Hepatic stellate cell (primary cell): Measurements from ENCODE around the gene UFSP2.
A peak's percentile ranks its signal among the peaks of the same experiment; 100 is the strongest.

ENCODE experiments used
- DNase-seq: peaks from one replicate; pipeline ENCODE4 v3.0.0; 2011; ENCODE audit warnings: low spot score

The UFSP2 gene

DNA sequence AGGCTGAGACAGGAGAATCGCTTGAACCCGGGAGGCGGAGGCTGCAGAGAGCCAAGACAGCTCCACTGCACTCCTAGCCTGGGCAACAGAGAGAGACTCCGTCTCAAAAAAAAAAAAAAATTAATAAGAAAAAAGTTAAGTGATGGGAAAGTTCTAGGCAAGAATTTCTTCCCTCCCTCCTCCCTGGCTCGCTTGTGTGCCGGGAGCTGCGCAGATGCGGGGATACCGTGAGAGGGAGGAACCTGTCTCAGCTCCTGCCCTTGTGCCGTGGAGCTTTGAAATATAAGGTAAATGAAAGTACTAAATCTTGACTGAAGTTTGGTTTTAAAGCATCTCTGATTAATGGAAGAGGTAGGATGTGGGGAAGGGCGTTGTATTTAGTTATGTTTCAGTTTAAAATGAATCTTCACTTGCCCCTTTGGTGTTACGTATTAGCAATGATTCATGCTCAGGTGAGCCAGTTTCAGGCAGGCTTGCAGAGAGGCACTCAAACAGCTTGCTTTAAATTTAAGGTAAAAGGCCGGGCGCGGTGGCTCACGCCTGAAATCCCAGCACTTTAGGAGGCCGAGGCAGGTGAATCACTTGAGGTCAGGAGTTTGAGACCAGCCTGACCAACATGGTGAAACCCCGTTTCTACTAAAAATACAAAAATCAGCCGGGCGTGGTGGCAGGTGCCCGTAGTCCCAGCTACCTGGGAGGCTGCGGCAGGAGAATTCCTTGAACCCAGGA, 1.4 kb upstream of the UFSP2 start:
- DNase-seq = no peak

- DNase-seq = peak; percentile 55
Observed at GRCh38 chr4:185424905-185425646, 688 bp downstream of the UFSP2 start.

GRCh38 chr4:185421366-185422124, 4.2 kb downstream of the UFSP2 start:
- DNase-seq = no peak

DNA sequence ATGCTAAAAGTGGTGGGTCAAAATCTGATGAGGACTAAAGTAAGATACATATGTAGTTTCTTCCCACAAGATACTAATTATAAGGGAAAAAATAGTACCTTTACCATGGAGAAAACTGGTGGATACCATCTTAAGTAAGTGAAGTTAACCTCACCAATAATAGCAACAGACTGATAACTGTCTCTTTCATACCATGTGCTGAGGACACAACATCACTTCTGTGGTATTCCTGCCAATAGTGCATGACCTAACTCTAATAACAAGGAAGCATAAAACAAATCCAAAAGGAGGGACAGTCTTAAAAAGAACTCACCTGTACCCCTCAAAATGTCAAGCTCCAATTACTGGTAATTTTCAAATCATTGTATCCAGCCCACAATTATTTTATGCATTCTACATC, 8.8 kb downstream of the UFSP2 start:
- DNase-seq = no peak

DNA sequence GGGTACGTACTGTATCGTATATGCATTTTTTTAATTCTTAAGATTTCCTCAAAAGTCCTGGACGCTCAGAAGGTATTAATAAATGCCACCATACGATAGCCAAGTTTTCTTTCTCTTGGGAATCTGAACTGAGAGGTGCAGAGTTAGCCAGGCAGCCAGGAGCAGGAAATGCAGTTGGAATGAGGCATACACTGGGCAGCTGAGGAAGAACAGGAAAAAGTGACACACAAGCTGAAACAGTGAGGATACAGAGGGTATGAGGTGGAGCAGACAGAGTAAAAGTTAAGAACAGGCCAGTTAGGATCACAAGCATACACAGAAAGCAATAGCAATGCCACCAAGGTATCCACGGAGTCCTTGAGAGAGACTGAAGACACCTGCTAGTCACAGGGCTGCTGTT, 13.4 kb downstream of the UFSP2 start:
- no peak for DNase-seq

- no peak for DNase-seq
Observed at GRCh38 chr4:185411849-185412248, 13.9 kb downstream of the UFSP2 start.

- no peak for DNase-seq
Observed at GRCh38 chr4:185408432-185408831, 17.3 kb downstream of the UFSP2 start.

- DNase-seq = no peak
Observed at GRCh38 chr4:185405296-185405999, 20.3 kb downstream of the UFSP2 start.

DNA sequence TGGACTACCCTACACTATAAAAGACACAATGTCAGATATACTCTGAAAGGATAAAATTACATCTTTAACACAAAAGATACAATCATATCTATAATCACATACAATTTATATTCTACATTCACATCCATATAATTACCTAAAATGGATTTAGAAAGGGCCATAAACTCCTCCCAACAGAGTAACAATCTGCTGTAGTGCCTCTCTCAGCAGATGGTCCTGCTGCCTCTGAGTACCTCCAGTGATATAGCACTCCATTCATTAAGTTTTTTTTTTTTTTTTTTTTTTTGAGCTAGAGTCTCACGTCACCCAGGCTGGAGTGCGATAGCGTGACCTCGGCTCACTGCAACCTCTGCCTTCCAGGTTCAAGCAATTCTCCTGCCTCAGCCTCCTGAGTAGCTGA, 21.7 kb downstream of the UFSP2 start:
- DNase-seq = no peak

- DNase-seq = no peak
Observed at GRCh38 chr4:185399466-185399865, 26.3 kb downstream of the UFSP2 start.

DNA sequence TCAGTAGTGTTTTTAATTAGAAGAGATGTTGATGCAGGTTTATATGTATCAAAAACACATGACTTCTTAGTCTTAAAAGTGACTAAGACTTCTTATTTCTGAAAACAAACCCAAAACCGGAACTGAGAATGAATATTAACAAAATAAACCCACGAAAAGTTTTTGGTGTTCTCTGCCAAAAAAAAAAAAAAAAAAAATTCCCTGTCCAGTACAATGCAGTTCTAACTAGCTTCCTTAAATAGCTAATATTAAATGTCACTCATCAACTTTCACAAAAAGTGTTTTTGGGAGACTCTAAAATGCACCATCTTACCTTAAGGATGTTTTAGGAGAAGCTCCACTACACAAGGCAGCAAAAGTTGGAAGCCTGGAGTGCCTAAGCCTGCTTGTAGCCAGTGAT, 27.1 kb downstream of the UFSP2 start:
- DNase-seq = no peak

DNA sequence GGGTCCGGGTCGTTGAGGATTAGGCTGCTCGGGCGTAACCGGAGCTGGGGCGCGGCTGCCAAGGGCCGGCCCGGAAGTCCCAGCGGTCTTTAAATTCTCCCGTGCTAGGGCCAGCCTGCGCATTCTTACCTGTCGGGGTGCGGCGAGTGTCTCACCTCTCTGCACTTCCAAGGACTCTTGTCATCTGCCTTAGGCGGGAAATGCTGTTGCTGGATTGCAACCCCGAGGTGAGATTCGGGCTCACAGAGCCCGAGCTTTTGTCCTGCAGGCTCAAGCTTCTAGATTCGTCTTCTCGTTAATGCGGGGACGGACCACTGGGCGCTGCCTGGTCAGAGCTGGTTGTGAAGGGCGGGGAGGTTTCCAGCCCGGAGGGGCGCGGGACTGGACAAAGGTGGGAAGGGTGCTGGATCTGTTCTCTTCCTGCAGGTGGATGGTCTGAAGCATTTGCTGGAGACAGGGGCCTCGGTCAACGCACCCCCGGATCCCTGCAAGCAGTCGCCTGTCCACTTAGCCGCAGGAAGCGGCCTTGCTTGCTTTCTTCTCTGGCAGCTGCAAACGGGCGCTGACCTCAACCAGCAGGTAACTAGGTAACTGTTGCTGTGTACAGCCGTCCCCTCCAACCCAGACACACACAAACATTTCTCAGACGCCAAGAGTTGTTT, 28.9 kb downstream of the UFSP2 start, which contains the start of gene ANKRD37:
TSS of gene ANKRD37 (plus strand) at position 118 of the 662 bp plus-strand sequence. CDS start at position 201, 83 bp downstream.
- DNase-seq = peak; percentile 26

GRCh38 chr4:185395956-185396723, 29.6 kb downstream of the UFSP2 start:
- peak; percentile 98 for DNase-seq

- no peak for DNase-seq
Observed at GRCh38 chr4:185395238-185395955, 30.4 kb downstream of the UFSP2 start, which contains the start of gene LRP2BP. Gene LRP2BP (minus strand): TSS chr4:185395924. CDS start chr4:185378186, 17,738 bp downstream.

DNA sequence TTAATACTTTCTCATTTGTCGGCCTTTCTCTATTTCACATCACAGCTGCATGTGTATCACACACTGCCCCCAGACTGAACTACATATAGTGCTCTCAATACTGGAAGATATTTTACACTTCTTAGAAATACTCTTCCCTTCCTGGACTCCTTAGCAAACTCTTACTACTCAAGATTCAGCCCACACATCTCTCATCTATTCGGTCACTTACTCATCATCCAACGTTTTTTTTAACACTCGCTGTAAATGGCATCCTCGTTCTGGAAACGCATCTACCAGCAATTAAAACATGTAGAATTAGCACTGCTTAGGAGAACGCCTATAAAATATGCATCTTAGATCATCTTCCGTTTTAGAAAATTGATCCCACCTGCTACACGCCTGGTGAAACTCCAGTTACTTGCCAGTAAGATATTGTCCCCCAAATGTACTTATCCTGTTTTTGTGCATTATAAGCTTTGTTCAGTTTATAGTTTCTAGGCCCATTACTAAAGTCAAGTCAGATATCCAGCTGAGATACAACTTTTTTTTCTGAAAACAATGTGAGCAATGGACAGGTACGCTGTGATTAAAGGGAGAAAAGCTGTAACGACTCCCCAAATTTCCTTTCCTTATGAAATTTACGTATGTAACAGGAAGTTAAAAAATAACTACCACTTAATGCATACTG, 31.1 kb downstream of the UFSP2 start:
- DNase-seq = no peak

- DNase-seq = no peak
Observed at GRCh38 chr4:185392156-185392555, 33.6 kb downstream of the UFSP2 start.

GRCh38 chr4:185390941-185391340, 34.8 kb downstream of the UFSP2 start:
- no peak for DNase-seq

DNA sequence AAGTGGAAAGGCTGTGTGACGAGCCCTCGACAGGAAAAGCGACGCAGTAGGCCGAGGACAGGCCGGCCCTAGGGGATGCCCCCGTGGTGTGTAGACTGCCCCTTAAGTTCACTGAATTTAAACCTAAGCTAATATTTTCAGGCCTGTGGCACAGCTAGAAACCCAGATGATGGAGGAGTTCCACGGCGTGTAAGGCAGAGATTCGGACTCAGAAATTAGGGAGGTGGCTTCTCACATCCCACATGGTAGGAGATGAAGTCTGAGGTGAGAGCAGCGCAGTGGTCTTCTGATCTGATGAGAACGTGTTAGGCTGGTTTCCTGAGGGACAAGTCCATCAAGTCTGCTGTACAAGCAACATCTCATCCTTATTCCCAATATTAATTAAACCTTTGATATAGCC, 37.8 kb downstream of the UFSP2 start:
- DNase-seq = no peak

GRCh38 chr4:185384930-185385331, 40.8 kb downstream of the UFSP2 start:
- DNase-seq = no peak
